SU-DHL-6 (cell line): ENCODE measurements around the gene ZC3H7B.

ENCODE experiments used
- H2AFZ ChIP-seq: fragments of 200-600 bp; sonication (generic); 2 replicates; pipeline ENCODE4 v1.6.1; 2014; ENCODE audit warnings: low read depth, mild to moderate bottlenecking, moderate library complexity, mixed read lengths, antibody characterized with exemption, low read length; ENCODE audit not compliant: severe bottlenecking
- H3F3A ChIP-seq: fragments of 200-600 bp; shearing (Covaris generic); 2 replicates; pipeline ENCODE4 v1.6.0; 2016; ENCODE audit warnings: antibody characterized with exemption, mild to moderate bottlenecking; ENCODE audit not compliant: insufficient read depth
- H3K27ac ChIP-seq: fragments of 200-600 bp; sonication (generic); 2 replicates; pipeline ENCODE4 v1.5.1; 2016; ENCODE audit warnings: low read depth, mild to moderate bottlenecking, low read length, moderate library complexity, mixed read lengths
- H3K27me3 ChIP-seq: fragments of 200-600 bp; sonication (generic), shearing (Covaris generic); 2 replicates; pipeline ENCODE4 v1.6.0; 2014; ENCODE audit warnings: mild to moderate bottlenecking, low read length
- H3K36me3 ChIP-seq: fragments of 200-600 bp; sonication (generic); 2 replicates; pipeline ENCODE4 v1.6.1; 2014; ENCODE audit warnings: mild to moderate bottlenecking, low read length, mixed read lengths
- H3K4me2 ChIP-seq: fragments of 300-600, 200-600 bp; shearing (Covaris generic), sonication (generic); 2 replicates; pipeline ENCODE4 v1.6.0; 2014; ENCODE audit warnings: low read length, low read depth, mild to moderate bottlenecking; ENCODE audit not compliant: poor library complexity, severe bottlenecking
- H3K4me3 ChIP-seq: fragments of 200-600 bp; sonication (generic); 2 replicates; pipeline ENCODE4 v1.5.1; 2014; ENCODE audit warnings: antibody characterized with exemption, low read length, mild to moderate bottlenecking, mixed read lengths; ENCODE audit not compliant: insufficient read depth, poor library complexity, severe bottlenecking
- H3K79me2 ChIP-seq: fragments of 200-600 bp; sonication (generic); 2 replicates; pipeline ENCODE4 v1.6.1; 2014; ENCODE audit warnings: mild to moderate bottlenecking, low read length, moderate library complexity; ENCODE audit not compliant: insufficient read depth
- H3K9ac ChIP-seq: fragments of 200-600 bp; sonication (generic); 2 replicates; pipeline ENCODE4 v1.7.0; 2014; ENCODE audit warnings: mild to moderate bottlenecking, low read length
- H3K9me2 ChIP-seq: fragments of 200-600 bp; sonication (generic); replicated peaks from 2 replicates; pipeline ENCODE4 v1.6.1; 2014; ENCODE audit warnings: low read length; ENCODE audit not compliant: insufficient read depth
- H3K9me3 ChIP-seq: fragments of 200-600 bp; sonication (generic); 2 replicates; pipeline ENCODE4 v1.6.1; 2014; ENCODE audit warnings: low read length, mixed read lengths; ENCODE audit not compliant: insufficient read depth
- H4K20me1 ChIP-seq: fragments of 200-600 bp; sonication (generic); 2 replicates; pipeline ENCODE4 v1.6.1; 2014; ENCODE audit warnings: low read depth, mild to moderate bottlenecking, antibody characterized with exemption, low read length, moderate library complexity, mixed read lengths
- CTCF ChIP-seq: fragments of 200-600 bp; sonication (generic); IDR thresholded peaks from one replicate; pipeline ENCODE4 v1.5.1; 2017; ENCODE audit warnings: antibody characterized with exemption, mild to moderate bottlenecking, low read length, moderate library complexity; ENCODE audit not compliant: insufficient read depth, poor library complexity, severe bottlenecking
- EZH2phosphoT487 ChIP-seq: fragments of 200-600 bp; sonication (generic), shearing (Covaris generic); conservative IDR thresholded peaks from 2 replicates; pipeline ENCODE4 v1.6.1; 2018; ENCODE audit warnings: mild to moderate bottlenecking, antibody characterized with exemption, low read length, moderate library complexity, mixed read lengths

Gene ZC3H7B

GRCh38 chr22:41300661-41301060, 664 bp upstream of the ZC3H7B start:
- H3K9me2 ChIP-seq: no peaks in the 10 kb centered on the region
- H3K4me2 ChIP-seq: peak overlapping the region; percentile 80
- TF ChIP-seq EZH2phosphoT487: no peak
- no peak for TF ChIP-seq CTCF
- no peaks in the 10 kb centered on the region for H4K20me1 ChIP-seq
- H3K9ac ChIP-seq: peak overlapping the region; percentile 99; the same call in 1 of the 2 replicates
- H3K36me3 ChIP-seq: no peaks in the 10 kb centered on the region
- H3K27me3 ChIP-seq: no peaks in the 10 kb centered on the region
- no peak overlapping the region for H3K27ac ChIP-seq
- H3F3A ChIP-seq: peaks cover 5% of the 10 kb centered on the region
- peak overlapping the region; percentile 100 for H3K4me3 ChIP-seq
- no peak overlapping the region for H2AFZ ChIP-seq
- H3K79me2 ChIP-seq: peaks cover 37% of the 10 kb centered on the region
- no peaks in the 10 kb centered on the region for H3K9me3 ChIP-seq

GRCh38 chr22:41302021-41302767, 869 bp downstream of the ZC3H7B start:
- no peaks in the 10 kb centered on the region for H3K9me3 ChIP-seq
- peak overlapping the region; percentile 64 for H3K27ac ChIP-seq
- H3K9me2 ChIP-seq: no peaks in the 10 kb centered on the region
- H3K9ac ChIP-seq: peak overlapping the region; percentile 99
- H3K79me2 ChIP-seq: peaks cover 46% of the 10 kb centered on the region
- peaks cover 10% of the 10 kb centered on the region for H3F3A ChIP-seq
- no peaks in the 10 kb centered on the region for H3K27me3 ChIP-seq
- no peaks in the 10 kb centered on the region for H3K36me3 ChIP-seq
- peak overlapping the region; percentile 80 for H3K4me2 ChIP-seq
- H4K20me1 ChIP-seq: no peaks in the 10 kb centered on the region
- peak overlapping the region; percentile 100 for H3K4me3 ChIP-seq
- H2AFZ ChIP-seq: peak overlapping the region; percentile 99
- TF ChIP-seq CTCF (no peak), EZH2phosphoT487 (no peak)

- Histone ChIP-seq H3K36me3 (no peaks in the 10 kb centered on the region), H3K9ac (peak overlapping the region; percentile 99), H3K9me2 (no peaks in the 10 kb centered on the region), H3K27ac (peak overlapping the region; percentile 64), H3F3A (peaks cover 10% of the 10 kb centered on the region), H3K4me3 (peak overlapping the region; percentile 100), H3K79me2 (peaks cover 46% of the 10 kb centered on the region), H3K4me2 (peak overlapping the region; percentile 80), H2AFZ (peak overlapping the region; percentile 66), H3K27me3 (no peaks in the 10 kb centered on the region), H4K20me1 (no peaks in the 10 kb centered on the region), H3K9me3 (no peaks in the 10 kb centered on the region)
- TF ChIP-seq EZH2phosphoT487: no peak
- TF ChIP-seq CTCF: no peak
These were observed 1.5 kb downstream of the ZC3H7B start for GRCh38 chr22:41302811-41303210.
